ENCODE measurements around the gene ITLN2. TPM values are rescaled to one million over a fixed set of nuclear protein-coding genes. Genes with fewer than 3 reads are reported as not detected.

Gene ITLN2
- total and polyA plus RNA-seq, 9 of the 15 experiments (the other 6 are each of a cell fraction or from before 2014, with no cell fraction given), result not detected

DNA sequence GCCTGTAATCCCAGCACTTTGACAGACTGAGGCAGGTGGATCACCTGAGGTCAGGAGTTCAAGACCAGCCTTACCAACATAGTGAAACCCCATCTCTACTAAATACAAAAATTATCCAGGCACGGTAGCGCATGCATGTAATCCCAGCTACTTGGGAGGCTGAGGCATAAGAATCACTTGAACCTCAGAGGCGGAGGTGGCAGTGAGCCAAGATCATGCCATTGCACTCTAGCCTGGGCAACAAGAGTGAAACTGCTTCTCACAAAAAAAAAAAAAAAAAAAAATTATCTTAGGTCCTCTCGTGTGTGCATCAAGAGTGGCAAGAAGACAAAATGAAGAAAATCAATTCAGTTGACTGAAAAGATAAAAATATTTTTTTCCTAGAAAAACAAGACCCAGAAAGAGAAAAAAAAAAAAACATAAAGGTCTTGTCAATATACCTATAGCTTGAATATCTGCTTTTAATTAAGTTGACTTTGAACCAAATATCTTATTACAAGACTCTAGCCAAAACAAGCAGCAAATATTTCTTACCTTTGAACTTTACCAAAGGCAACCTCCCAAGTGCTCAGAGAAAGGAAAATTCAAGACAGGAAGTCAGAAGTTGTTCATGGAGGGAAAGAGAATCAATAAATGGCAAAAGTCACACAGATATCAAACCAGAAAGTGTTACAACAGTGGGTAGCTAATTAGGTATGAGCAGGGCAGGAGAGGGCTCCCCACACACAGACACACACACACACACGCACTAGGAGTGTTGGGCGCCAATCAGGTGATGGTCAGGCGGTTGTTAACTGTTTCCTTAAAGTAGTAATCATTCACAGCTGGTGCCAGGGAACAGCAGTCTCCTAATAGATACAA, 29.6 kb downstream of the ITLN2 start:
- H3K4me2 ChIP-seq (ENCODE audit: insufficient read depth, low read length), result no peak overlapping the region
- H2AFZ ChIP-seq (ENCODE audit: low read depth, low read length), result no peak overlapping the region
- H4K20me1 ChIP-seq (replicated peaks; ENCODE audit: control insufficient read depth, insufficient read depth, low read length), result no peaks in the 10 kb centered on the region
- no peak overlapping the region for H3K4me3 ChIP-seq
- intact Hi-C loops (cut with micrococcal nuclease), result no loop called here
- CTCF ChIA-PET (ENCODE audit: low intra/inter-chr PET ratio), result no interaction called here
- TF ChIP-seq TAF1 (IDR thresholded peaks at IDR 0.05; ENCODE audit: control insufficient read depth, extremely low read depth, insufficient read depth, low read length, severe bottlenecking) (no peak), PTBP1 (IDR thresholded peaks at IDR 0.05; ENCODE audit: low read depth, low read length) (no peak), GATAD2A (IDR thresholded peaks at IDR 0.05) (no peak), ATF1 (CRISPR knock-in tag; IDR thresholded peaks at IDR 0.05) (no peak), ATF1 (tag; IDR thresholded peaks at IDR 0.05) (no peak), ZNF589 (CRISPR knock-in tag; IDR thresholded peaks at IDR 0.05; ENCODE audit: low read depth) (no peak), BMI1 (IDR thresholded peaks at IDR 0.05; ENCODE audit: low read length) (no peak), SAFB2 (IDR thresholded peaks at IDR 0.05; ENCODE audit: borderline replicate concordance, low read depth, low read length, severe bottlenecking) (no peak)
- TF ChIP-seq, protein P1, sequence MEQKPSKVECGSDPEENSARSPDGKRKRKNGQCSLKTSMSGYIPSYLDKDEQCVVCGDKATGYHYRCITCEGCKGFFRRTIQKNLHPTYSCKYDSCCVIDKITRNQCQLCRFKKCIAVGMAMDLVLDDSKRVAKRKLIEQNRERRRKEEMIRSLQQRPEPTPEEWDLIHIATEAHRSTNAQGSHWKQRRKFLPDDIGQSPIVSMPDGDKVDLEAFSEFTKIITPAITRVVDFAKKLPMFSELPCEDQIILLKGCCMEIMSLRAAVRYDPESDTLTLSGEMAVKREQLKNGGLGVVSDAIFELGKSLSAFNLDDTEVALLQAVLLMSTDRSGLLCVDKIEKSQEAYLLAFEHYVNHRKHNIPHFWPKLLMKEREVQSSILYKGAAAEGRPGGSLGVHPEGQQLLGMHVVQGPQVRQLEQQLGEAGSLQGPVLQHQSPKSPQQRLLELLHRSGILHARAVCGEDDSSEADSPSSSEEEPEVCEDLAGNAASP (IDR thresholded peaks at IDR 0.05), result no peak
- TF ChIP-seq, protein P2, sequence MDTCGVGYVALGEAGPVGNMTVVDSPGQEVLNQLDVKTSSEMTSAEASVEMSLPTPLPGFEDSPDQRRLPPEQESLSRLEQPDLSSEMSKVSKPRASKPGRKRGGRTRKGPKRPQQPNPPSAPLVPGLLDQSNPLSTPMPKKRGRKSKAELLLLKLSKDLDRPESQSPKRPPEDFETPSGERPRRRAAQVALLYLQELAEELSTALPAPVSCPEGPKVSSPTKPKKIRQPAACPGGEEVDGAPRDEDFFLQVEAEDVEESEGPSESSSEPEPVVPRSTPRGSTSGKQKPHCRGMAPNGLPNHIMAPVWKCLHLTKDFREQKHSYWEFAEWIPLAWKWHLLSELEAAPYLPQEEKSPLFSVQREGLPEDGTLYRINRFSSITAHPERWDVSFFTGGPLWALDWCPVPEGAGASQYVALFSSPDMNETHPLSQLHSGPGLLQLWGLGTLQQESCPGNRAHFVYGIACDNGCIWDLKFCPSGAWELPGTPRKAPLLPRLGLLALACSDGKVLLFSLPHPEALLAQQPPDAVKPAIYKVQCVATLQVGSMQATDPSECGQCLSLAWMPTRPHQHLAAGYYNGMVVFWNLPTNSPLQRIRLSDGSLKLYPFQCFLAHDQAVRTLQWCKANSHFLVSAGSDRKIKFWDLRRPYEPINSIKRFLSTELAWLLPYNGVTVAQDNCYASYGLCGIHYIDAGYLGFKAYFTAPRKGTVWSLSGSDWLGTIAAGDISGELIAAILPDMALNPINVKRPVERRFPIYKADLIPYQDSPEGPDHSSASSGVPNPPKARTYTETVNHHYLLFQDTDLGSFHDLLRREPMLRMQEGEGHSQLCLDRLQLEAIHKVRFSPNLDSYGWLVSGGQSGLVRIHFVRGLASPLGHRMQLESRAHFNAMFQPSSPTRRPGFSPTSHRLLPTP (IDR thresholded peaks at IDR 0.05; ENCODE audit: borderline replicate concordance, extremely low read depth, insufficient read length), result no peak
- TF ChIP-seq, protein P3, sequence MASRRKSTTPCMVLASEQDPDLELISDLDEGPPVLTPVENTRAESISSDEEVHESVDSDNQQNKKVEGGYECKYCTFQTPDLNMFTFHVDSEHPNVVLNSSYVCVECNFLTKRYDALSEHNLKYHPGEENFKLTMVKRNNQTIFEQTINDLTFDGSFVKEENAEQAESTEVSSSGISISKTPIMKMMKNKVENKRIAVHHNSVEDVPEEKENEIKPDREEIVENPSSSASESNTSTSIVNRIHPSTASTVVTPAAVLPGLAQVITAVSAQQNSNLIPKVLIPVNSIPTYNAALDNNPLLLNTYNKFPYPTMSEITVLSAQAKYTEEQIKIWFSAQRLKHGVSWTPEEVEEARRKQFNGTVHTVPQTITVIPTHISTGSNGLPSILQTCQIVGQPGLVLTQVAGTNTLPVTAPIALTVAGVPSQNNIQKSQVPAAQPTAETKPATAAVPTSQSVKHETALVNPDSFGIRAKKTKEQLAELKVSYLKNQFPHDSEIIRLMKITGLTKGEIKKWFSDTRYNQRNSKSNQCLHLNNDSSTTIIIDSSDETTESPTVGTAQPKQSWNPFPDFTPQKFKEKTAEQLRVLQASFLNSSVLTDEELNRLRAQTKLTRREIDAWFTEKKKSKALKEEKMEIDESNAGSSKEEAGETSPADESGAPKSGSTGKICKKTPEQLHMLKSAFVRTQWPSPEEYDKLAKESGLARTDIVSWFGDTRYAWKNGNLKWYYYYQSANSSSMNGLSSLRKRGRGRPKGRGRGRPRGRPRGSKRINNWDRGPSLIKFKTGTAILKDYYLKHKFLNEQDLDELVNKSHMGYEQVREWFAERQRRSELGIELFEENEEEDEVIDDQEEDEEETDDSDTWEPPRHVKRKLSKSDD (conservative IDR thresholded peaks at IDR 0.05; ENCODE audit: low read length), result no peak
- TF ChIP-seq, protein P4, sequence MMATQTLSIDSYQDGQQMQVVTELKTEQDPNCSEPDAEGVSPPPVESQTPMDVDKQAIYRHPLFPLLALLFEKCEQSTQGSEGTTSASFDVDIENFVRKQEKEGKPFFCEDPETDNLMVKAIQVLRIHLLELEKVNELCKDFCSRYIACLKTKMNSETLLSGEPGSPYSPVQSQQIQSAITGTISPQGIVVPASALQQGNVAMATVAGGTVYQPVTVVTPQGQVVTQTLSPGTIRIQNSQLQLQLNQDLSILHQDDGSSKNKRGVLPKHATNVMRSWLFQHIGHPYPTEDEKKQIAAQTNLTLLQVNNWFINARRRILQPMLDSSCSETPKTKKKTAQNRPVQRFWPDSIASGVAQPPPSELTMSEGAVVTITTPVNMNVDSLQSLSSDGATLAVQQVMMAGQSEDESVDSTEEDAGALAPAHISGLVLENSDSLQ (IDR thresholded peaks at IDR 0.05), result no peak
- H3K9me3 ChIP-seq (replicated peaks; ENCODE audit: control insufficient read depth, insufficient read depth, low read depth, low read length), result 0 out of 2 replicates have a peak, but pooled peaks cover 2% of the 10 kb centered on the region
- POLR2A ChIA-PET, result no interaction called here
- DNase-seq (ENCODE audit: extremely low read depth in 1 of 4, low spot score in 3 of 4) (no peak), FAIRE-seq (no peak), ATAC-seq (no peak)
- 3% methylated on average over 6 of the region's 7 CpGs for WGBS (ENCODE audit: insufficient coverage, low coverage, missing lambda C conversion rate)
- H3K27me3 ChIP-seq (ENCODE audit: control insufficient read depth in 2 of 2, insufficient read depth in 2 of 2, low read length in 2 of 2), result peaks cover 0 to 5% of the 10 kb centered on the region in 2 experiments; a peak in 1 of 5 replicates
- in situ Hi-C loops (cut with MboI), result no loop called here
- no TSS peak for BruUV-seq (replicated peaks)
- H3K36me3 ChIP-seq (ENCODE audit: control insufficient read depth, insufficient read depth, low read length), result no peaks in the 10 kb centered on the region
- H3K27ac ChIP-seq (ENCODE audit: extremely low read depth, low read depth, low read length), result no peak overlapping the region
- no peak overlapping the region for H3K9ac ChIP-seq (ENCODE audit: insufficient read depth in 1 of 2, low read depth in 2 of 2, low read length in 2 of 2)
- no peaks in the 10 kb centered on the region for H3K4me1 ChIP-seq (replicated peaks in 1 of 2; ENCODE audit: control insufficient read depth in 2 of 2, insufficient read depth in 2 of 2, low read length in 2 of 2)
- no peaks in the 10 kb centered on the region for H3K9me1 ChIP-seq (ENCODE audit: control insufficient read depth, insufficient read depth, low read length)
- H3K79me2 ChIP-seq (ENCODE audit: control insufficient read depth, insufficient read depth, low read length), result no peaks in the 10 kb centered on the region
